Suprapubic skin (tissue), 4 donors: ENCODE results near the gene ZNF81.
"Not testable (repeated sequence)": the region's sequence is repeated elsewhere in the genome, so short reads cannot be mapped to it uniquely, and the experiment has no call there.

Experiments used
- CTCF ChIP-seq, 2 donors: fragments of 200-600 bp in 1 of 2; fragments of 450-650 bp in 1 of 2; sonication (generic) in 1 of 2; IDR thresholded peaks; one replicate each; pipeline ENCODE4 v1.5.1; 2016 to 2019; ENCODE audit warnings: antibody characterized with exemption in 2 of 2, mild to moderate bottlenecking in 1 of 2, moderate library complexity in 1 of 2
- EP300 ChIP-seq: sonication (generic); formaldehyde crosslinking; IDR thresholded peaks from one replicate; pipeline ENCODE4 v1.6.1; 2017; ENCODE audit warnings: antibody characterized with exemption
- POLR2A ChIP-seq, 2 donors: fragments of 450-650 bp; IDR thresholded peaks; one replicate each; pipeline ENCODE4 v1.6.1; 2017; ENCODE audit warnings: antibody characterized with exemption in 2 of 2, mild to moderate bottlenecking in 2 of 2, moderate library complexity in 2 of 2
- POLR2AphosphoS5 ChIP-seq, 3 donors: sonication (generic); formaldehyde crosslinking; IDR thresholded peaks; one replicate each; pipeline ENCODE4 v1.6.1; 2017; ENCODE audit warnings: antibody characterized with exemption in 3 of 3

DNA sequence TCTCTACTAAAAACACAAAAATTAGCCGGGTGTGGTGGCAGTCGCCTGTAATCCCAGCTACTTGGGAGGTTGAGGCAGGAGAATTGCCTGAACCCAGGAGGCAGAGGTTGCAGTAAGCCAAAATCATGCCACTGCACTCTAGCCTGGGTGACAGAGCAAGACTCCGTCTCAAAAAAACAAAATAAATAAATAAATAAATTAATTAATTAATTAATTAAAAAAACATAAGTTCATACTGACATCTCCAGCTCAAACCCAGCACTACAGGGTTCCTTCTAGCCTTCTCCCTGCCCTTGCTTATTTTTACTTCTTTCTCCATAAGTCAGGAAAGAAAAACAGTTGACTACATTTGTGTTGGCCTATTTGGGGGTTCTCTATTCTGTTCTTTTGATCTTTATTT lies 95.3 kb downstream of the ZNF81 start:
- TF ChIP-seq EP300; CTCF (IDR thresholded peaks at IDR 0.05); POLR2A (IDR thresholded peaks at IDR 0.05); POLR2AphosphoS5 (IDR thresholded peaks at IDR 0.05): not testable (repeated sequence)
